Activated CD8-positive, alpha-beta memory T cell treated with anti-CD3 and anti-CD28 coated beads, Interleukin-2, amount 50 U/mL, for 24 hours (primary cell): ENCODE measurements around the gene SCFD2.

Experiments
- DNase-seq: peaks from one replicate; pipeline ENCODE4 v3.0.0-alpha.2; 2020; ENCODE audit errors: extremely low read depth

Gene SCFD2

DNA sequence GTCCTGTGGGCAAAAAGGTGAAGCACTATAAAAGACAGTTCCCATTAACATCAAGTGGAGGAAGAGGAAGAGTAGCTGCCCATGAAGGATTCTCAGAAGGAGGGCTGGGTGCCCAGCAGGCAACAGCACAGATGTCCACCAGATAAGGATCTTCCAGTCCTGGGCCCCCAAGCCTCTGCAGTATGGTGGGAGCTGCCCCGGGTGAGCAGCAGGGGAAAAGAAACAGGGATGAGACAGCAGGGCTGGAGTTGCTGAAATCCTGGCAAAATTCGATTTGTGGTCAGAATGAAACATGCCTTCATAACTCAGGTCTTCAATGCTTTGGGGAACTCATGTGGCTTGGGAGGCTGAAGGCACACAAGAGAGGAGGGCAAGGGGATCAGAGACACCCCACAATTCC is 409.2 kb downstream of the SCFD2 start:
- no peak for DNase-seq

DNA sequence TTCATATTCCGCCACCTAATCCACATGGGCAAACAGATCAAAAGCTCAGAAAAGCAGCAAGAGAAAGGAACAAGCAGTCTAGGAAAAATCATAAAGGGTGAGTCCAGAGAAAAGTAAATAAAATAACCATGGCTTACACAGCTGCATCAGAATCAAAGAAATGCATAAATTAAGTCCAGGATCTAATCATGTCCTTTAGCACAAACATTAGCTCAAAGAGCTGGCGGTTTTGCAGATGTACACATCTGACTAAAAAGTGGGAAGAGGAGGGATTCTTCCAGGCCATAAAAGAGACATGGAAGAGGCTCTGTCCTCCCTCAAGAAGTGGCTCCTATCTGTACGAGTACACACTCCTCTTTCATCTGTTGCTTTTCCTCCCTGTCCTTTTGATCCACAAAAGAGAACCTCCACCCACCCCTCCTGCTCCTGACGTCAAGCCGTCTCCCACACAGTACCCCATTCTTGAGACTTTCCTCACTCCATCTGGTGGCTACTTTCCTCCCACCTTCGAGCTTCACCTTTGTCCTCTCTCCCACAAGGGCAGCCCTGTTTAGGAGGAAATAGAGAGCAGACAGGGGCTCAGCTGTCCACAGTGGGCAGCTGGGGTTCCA is 411.2 kb downstream of the SCFD2 start:
- no peak for DNase-seq

DNA sequence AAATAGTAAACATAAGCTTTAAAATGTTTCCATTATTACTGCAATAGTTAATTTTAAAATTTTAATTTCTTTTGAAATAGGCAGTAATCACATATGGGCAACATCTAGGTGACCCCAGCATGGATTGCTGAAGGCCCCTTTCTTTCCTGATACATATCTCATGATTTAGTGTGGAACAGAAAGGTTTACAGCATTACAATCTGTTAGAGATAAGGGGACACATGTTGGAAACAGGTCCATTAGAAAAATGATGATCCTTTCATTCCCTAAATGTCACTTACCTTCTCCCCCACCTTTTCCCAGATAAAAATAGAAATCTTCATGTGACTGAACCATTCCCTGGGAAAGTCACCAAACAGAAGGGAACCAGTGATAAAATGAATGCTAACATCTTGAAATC is 413.3 kb downstream of the SCFD2 start:
- no peak for DNase-seq

DNA sequence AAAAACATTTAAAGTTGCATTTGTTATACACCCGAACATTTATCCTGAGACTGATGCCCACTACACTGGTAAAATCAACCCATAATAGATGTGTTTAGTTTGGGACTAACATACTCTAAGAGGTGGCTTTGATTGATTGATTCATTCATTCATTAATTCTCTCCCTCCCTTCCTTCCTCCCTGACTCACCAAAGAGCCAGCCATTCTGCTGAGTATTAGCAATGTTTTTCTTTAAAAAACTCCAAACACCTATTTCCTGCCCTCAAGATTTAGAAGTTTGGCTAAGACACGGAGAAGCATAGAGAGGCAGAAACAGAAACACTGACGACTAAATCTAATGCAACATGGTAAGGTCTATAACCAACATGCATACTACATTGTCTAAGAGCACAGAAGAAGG is 414.8 kb downstream of the SCFD2 start:
- no peak for DNase-seq

DNA sequence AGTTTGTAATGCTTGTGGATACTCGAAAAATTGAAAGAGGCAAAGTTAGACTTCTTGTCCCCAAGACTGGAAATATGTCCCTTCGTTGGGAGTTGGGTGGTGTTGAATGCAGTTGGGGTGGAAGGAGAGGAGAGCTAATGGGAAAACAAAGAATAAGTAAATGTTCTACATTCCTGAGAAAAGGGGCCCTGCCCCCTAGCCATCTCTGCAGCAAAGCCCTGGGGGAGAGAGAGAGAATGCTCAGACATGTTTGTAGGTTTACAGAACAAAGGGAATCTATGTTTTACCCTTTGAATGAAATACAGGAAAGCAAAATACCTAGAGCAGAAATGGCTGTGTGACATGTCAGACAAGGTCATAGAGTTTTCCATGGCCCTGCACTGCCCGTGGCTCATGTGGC is 415.6 kb downstream of the SCFD2 start:
- DNase-seq: no peak

DNA sequence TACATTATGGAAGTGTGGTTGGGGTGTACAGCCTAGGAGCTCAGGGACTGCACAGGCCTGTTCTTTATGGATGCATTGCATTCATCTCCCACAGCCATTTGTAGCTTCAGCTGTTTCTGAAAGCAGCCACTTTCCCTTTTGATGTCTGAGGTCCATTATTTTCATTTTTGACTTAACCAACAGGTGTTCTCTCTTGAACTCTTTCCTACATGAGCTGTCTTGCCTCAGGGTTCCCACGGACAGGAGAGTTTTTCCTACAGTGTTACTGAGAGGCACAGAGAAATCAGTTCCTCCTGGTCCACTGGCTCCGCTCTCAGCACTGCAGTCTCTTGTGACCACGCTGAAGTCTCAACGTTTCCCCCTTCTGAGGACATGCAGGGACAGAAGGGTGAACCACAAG is 416.5 kb downstream of the SCFD2 start:
- no peak for DNase-seq

DNA sequence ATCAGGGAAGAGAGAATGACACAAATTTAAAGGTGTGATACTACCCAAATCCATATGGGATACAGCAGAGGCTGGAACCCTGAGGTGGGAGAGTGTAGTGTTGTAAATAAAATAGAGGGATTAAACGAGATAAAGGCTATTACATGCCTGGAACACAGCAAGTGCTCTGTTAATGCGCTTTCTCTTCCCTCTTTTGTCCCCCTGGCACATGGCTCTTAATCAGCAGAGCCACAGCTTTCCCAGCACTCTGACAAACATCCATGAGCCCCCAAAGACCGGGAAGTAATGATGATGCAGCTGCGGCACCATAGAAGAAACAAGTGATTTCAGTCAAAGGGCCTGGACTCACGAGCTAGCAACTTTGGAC is 417.8 kb downstream of the SCFD2 start:
- no peak for DNase-seq

DNA sequence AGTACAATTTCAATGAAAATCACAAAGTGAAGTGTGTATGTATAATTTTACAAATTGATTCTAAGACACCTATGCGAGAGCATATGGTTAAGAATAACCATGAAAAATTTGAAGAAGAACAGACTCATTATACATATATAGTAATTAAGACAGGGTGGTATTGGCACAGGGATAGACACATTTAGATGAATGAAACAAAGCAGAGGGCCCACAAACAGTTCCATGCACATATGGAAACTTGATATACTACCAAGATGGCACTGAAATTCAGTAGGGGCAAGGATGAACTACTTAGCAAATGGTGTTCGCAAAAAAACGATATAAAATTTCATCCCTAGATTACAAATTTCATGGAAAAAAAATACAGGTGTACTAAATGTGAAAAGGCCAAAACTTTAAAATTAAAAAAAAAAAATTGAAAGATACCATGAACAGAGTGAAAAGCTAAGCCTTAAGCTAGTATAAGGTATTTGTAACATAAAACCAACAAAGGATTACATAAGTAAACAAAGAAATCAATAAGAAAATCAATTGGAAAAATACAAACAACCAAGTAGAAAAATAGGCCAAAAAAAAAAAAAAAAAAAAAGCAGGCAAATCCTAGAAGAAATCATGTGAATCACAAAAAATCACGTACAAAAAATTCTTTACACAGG is 418.3 kb downstream of the SCFD2 start:
- DNase-seq: no peak

DNA sequence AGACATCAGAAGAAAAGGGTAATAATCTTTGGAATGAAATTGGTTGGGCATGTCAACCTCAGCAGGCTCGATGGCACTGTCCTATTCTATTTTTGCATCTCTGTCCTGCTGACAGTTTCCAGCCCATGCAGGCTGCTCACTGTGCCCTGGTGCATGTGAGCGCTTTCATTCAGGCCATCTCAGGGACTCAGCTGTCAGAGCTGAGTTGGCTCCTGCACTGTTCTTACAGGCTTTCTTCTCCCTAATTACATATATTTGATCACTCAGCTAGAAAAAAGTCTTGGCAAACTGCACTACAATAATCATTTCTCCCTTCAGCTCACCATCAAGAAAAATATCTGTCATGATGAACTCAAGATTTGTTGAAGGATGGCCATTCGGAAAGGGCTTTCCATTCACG is 419.0 kb downstream of the SCFD2 start:
- no peak for DNase-seq

DNA sequence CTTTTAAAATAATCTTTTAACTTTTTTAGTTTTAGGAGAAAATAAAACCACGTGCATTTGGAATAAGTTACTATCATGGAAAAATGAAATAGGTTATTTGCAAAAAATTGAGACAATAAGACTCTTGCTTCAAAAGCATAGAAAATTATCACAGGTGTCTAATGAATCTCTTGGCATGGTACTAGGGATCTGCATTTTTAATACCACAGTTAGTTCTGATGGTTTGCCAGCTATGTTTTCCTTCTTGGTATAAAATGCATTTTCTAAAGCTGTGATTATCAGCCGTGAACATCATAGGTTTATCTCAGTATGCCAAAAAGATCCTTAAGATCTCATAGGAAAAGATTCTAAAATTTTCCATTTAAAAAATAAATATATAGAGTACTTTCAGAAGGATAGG is 419.9 kb downstream of the SCFD2 start:
- no peak for DNase-seq

DNA sequence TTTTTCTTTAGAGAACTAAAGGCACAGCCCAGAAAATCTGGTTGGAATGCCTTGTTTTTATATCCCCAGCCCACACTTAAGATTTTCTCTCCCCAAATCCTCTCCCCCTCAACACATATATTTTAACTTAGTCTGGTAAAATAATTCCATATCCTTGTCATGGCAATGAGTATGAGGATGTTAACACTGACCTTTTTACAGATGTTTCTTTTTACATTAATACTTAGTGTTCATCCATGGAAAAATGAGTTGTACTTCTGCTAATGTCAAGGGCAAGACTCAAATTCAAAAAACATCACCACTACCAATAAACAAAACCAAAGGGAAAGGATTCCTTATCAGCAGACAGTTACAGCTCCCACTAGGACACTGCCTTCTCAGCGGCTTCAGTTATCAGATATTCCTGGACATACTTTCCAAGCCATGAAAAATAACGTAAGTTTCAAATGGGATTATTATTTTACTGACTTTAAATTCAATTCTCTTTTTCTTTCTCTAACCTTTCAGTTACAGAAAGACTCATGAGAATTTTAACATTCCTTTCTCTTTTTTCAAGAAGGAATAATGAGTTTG is 420.4 kb downstream of the SCFD2 start:
- DNase-seq: no peak

DNA sequence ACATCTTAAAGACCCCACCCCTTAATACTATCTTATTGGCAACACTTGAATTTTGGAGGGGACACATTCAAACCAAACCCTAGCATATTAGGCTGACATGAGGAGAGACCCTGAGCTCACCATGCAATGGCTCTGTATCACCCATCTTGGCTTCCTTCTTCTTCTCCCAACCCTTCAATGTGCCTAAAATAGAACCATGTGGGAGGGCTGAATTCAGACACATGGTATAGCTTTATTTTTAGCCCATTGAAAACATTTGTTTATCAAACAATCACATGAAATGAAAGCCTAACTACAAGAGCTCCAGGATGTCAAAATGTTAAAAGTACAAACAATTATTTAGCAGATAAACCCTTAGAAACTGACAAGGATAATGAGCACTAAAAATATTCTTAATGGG is 422.2 kb downstream of the SCFD2 start:
- DNase-seq: no peak

DNA sequence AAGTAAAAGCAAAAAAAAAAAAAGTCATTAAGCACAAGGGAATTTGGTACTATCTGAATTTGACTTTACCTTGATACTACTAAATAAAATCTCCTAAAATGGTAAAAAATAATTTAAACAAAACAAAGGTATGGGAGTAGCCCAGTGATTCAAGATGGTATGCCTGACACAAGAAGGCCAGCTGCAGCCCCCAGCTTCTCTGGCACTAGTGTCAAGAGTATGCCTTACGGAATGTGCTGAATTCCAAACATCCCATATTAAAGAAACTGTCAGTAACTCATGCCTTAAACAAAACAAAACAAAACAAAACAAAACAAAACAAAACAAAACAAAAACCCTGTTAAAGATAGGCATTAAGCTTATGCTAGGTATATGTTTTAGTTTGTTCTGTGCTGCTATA is 422.9 kb downstream of the SCFD2 start:
- DNase-seq: no peak

DNA sequence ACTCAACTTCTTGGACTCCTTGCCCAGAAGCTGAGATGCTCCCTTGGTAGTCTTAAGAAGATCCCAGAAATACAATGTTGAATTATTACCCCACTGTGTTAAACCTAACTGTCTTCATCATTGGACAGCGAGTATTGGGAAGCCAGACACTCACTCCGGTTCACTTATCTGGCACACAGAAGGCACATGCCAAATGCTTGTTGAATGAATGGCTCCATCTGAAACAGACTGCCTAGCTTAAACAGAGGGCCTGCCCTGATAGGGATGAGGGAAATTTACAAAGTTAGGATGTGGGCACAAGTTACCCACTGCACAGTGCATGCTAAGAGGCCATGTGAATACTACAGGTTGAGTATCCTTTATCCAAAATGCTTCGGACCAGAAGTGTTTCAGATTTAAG is 424.4 kb downstream of the SCFD2 start:
- DNase-seq: no peak

DNA sequence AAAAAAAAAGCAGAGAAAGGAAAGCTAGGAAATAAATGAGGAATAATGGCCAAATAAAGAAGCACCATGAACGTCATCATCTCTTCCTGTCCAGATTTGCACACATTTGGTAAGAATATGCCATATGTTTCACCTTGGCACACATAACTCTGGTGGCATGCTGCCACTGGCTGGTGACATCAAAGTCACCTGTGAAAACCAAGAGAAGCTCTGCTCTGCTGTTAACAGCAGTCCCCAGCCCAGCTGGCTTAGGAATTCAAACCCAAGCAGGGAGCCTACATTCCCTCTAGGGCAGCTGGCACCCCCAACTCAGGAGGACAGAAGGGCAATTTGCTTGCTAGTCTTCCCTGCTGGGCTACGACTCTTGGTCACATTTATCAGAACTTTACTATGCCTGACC is 426.1 kb downstream of the SCFD2 start:
- DNase-seq: no peak

DNA sequence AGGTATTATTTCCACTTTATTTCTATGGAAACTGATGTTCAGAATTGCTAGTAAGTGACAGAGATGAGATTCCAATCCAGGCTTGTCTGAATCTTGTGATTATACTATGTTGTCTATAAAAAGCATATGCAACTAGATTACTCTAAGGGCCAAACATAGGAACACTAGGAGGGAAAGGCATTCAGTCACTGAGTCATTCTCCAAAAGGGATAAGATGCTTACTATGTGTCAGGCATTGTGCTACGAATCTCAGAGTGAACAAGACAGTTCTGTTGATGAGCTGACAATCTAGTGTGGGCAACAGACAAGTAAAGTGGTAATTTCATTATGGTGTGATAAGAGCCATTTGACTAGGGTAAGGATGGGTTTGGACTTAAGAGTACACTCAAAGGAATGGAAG is 426.5 kb downstream of the SCFD2 start:
- no peak for DNase-seq

DNA sequence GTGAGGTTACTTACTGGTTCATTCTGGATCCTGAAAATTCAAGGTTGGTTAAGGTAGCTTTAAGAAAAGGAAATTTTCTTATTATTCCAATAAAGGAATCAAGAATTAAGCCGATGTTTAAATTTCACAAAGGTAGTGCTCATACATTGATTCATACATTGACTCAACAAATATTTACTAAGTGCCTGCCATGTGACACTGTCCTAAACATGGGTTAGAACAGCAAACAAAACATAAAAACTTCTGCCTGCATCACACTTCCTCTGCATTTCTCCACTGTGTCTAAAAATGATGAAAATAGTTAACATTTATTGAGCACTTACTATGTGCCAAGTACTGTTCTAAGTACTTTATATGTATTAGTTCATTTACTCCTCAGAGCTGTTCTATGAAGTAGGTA is 428.0 kb downstream of the SCFD2 start:
- no peak for DNase-seq

DNA sequence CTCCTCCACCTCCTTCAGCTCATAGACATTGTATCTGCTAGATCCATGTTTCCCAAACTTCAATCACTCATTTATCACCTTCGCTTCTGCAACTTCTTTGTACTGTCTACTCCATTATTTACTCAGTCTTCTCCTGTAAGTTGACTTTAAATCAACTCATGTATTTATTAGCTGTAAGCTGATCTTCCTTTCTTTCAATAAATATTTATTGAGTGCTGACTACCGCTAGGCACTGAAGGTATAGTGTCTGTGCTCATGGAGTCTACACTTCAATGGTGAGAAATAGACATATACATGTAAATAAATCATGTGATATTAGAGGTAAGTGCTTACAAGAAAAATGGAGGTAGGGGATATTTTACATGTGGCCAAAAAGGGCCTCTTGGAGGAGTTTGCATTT is 429.1 kb downstream of the SCFD2 start:
- DNase-seq: no peak

DNA sequence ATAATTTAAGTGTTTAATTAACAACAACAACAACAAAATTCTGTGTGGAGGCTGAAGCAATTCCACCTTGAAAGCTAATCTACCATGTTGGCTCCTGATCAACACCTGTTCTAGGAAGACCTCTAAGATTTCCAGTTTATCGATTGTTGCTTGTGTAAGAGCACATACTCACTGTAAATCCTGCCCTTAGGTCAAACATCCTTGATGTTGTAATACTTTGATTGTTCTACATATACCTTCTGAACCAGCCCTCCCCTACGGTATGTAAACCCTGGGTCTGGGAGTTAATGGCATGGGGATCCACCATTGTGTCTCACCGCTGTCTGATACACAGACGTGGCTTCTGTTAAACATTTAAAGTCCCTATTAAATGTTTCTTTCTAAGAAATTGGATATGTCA is 430.5 kb downstream of the SCFD2 start:
- DNase-seq: no peak

DNA sequence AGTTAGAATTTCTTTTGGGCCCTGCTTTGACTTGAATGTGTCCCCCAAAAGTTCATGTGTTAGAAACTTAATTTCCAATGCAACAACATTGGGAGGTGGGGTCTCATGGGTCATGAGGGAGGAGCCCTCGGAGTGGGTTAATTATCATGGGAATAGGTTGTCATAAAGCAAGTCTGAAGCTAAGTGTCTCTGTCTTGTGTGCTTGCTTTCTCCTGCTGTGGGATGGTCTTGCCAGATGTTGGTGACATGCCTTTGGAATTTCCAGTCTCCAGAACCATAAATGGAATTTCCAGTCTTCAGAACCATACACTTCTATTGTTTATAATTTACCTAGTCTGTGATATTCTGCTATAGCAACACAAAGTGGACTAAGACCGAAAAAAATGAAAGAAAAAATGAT is 432.1 kb downstream of the SCFD2 start:
- no peak for DNase-seq

DNA sequence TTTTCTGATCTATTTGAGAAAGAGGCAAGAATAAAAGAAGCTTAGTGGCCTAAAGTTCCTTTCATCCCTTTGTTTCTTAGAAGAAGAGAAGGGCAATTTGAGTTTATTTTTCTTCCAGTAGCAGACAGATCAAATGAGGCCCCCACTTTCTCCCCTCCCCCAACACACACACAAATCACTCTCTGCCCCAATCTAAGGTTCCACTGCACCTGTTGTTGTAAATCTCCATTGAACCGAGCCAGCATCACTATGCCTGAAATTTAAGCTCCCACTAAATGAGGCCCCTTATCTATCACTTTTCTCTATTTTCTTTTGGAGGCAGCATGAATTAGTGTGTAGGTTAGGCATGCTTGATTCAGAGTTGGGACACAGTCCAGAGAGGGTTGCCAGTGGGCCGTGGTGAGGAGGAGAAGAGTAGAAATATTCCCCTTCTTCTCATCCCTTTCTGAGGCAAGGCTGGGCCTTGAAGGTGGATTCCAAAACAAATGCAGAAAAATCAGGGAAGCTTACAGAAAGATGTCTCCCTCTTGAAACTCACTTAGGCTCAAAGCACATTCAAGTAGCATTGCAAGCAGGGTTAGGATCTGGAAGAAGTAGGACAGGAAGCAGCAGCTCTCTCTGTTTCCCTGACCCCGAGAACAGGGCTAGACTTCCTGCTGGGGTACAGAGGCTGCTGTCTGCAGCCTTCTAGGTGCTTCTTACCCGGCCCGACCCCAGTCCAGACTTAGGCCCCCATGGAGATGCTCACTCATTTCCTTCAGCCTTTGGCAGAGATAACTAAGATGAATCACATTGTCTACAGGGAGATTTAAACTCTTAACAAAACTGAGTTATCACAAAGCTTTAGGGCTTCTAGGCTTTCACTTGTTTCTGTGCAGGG is 433.0 kb downstream of the SCFD2 start:
- DNase-seq: no peak

DNA sequence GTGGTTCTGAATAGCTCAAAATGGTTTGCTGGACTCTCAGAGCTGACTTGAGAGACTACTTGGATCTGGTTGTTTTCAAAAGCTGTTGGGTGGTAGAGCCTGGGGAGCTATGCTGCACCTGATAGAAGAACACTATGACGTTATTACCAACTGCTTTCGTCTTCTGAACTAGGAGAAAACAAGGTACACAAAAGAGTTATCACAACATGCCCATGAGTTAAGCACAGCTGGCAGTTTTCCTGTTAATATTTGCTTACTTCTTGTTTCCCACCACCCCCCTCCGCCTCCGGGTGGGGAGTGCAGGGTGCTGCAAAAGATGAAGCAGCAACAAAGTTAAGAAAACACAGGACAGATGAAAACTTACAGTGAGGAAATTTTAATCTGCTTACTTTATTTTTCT is 434.6 kb downstream of the SCFD2 start:
- DNase-seq: no peak
